D721Med (cell line): ENCODE data around the gene N4BP2L2.
A peak's percentile ranks its signal among the peaks of the same experiment; 100 is the strongest.

Source experiments
- DNase-seq: peaks from one replicate; pipeline ENCODE4 v3.0.0; 2011; ENCODE audit warnings: low spot score; ENCODE audit not compliant: insufficient read length
- FAIRE-seq: peaks from 2 replicates; lab custom pipeline; 2011; peaks lifted over from hg19 to GRCh38; lab: Jason Lieb, UNC
- TF ChIP-seq, protein P1 (sequence below): IDR thresholded peaks from 2 replicates; pipeline ENCODE4 v1.5.1; 2012; ENCODE audit warnings: mild to moderate bottlenecking, control low read depth; ENCODE audit not compliant: insufficient read depth; ENCODE audit errors: missing control alignments

N4BP2L2 gene

GRCh38 chr13:32432856-32433255 is 105.7 kb downstream of the N4BP2L2 start:
- DNase-seq (no peak), FAIRE-seq (no peak)
- TF ChIP-seq, protein P1, sequence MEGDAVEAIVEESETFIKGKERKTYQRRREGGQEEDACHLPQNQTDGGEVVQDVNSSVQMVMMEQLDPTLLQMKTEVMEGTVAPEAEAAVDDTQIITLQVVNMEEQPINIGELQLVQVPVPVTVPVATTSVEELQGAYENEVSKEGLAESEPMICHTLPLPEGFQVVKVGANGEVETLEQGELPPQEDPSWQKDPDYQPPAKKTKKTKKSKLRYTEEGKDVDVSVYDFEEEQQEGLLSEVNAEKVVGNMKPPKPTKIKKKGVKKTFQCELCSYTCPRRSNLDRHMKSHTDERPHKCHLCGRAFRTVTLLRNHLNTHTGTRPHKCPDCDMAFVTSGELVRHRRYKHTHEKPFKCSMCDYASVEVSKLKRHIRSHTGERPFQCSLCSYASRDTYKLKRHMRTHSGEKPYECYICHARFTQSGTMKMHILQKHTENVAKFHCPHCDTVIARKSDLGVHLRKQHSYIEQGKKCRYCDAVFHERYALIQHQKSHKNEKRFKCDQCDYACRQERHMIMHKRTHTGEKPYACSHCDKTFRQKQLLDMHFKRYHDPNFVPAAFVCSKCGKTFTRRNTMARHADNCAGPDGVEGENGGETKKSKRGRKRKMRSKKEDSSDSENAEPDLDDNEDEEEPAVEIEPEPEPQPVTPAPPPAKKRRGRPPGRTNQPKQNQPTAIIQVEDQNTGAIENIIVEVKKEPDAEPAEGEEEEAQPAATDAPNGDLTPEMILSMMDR: no peak

- no peak for FAIRE-seq
- no peak for DNase-seq
- TF ChIP-seq, protein P1: no peak
Observed at GRCh38 chr13:32431361-32431760, 107.2 kb downstream of the N4BP2L2 start.

GRCh38 chr13:32430018-32430747 is 108.4 kb downstream of the N4BP2L2 start:
- TF ChIP-seq, protein P1: no peak
- no peak for FAIRE-seq
- no peak for DNase-seq

DNA sequence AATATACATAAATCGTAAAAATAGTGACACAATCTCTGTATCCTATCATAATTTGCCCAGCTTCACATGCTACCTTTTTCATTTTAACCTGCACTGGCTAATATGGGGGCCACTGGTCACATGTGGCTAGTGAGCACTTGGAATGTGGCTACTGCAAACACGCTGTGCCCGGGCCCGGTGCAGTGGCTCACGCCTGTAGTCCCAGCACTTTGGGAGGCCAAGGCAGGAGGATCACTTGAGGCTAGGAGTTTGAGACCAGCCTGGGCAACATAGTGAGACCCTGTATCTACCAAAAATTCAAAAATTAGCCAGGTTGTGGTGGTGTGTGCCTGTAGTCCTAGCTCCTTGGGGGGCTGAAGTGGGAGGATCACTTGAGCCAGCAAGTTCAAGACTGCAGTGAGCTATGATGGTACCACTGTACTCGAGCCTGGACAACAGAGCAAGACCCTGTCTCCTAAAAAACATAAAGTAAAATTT is 109.1 kb downstream of the N4BP2L2 start:
- TF ChIP-seq, protein P1: no peak

DNA sequence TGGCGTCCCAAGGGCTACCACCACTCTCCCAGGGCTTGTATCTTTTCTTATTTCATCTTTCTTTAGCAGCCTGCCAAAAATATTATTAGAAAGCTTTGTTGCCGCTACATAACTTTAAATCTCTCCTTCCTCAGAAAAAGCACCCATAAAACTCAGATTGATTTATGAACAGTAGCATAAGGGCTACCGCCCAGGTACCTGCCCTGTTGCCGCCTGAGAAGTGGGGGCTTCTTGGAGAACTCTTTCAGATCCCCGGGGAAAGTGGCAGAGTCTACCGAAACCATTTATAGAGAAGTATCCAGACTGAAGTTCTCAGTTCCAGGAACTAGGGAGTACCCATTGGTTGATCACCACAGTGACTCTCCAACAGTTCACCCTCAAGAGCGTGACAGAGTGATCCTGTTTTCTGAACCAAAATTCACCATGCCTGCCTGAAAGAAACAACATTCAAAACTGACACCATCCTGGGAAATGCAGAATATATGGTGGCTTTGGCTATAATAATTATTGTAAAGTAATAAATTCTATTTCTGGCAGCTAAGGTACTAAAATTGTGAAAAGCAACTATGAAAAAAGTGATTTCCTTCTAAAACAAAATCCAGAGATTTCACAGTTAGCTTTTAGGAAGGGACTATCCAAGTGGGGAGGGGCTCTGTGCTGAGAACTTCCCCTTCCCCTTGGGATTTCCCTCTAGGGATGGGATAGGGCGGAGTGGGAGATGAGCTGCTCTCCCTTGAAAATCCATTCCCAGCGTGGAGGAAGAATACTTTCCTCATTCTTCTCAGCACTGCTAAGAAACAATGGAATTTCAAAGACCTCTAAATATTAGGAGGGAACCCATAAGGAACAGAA is 109.8 kb downstream of the N4BP2L2 start:
- no peak for FAIRE-seq
- DNase-seq: no peak

More for the DNA sequence above, 109.1 kb downstream of the N4BP2L2 start:
- FAIRE-seq: no peak
- DNase-seq: no peak

GRCh38 chr13:32427852-32428580 is 110.6 kb downstream of the N4BP2L2 start, which contains the start of gene N4BP2L1:
Gene N4BP2L1 (minus strand): TSS chr13:32428130. CDS start chr13:32428082, 48 bp downstream.
- peak; percentile 32 for DNase-seq
- no peak for FAIRE-seq
- TF ChIP-seq, protein P1: no peak

More for the DNA sequence above, 109.8 kb downstream of the N4BP2L2 start:
- TF ChIP-seq, protein P1: no peak
